AG04449 (cell line): ENCODE data around the gene SEC14L1.

Source experiments
- CTCF ChIA-PET: fragments of 350-600 bp; formaldehyde crosslinking; extraction: SDS; loops from one replicate; lab custom pipeline; 2021; ENCODE audit warnings: antibody characterized with exemption; lab: Yijun Ruan, JAX
- POLR2A ChIA-PET: fragments of 400-600, 350-600 bp; formaldehyde crosslinking; extraction: SDS; loops from one replicate; lab custom pipeline; 2020; ENCODE audit warnings: antibody characterized with exemption, inconsistent platforms; lab: Yijun Ruan, JAX
- DNase-seq: peaks from one replicate; pipeline ENCODE4 v3.0.0-alpha.2; 2010; ENCODE audit warnings: low read depth, low spot score
- H3K4me3 ChIP-seq: 2 replicates; pipeline ENCODE4 v1.5.1; 2011; ENCODE audit warnings: low read depth, mild to moderate bottlenecking, control low read depth, low read length
- CTCF ChIP-seq: IDR thresholded peaks from one replicate; pipeline ENCODE4 v1.5.1; 2011; ENCODE audit warnings: mild to moderate bottlenecking, moderate library complexity, low read length, control low read depth, inconsistent platforms; ENCODE audit not compliant: insufficient read depth; ENCODE audit errors: missing control alignments

Gene SEC14L1

GRCh38 chr17:77212081-77212832 lies 71.5 kb downstream of the SEC14L1 start:
- CTCF ChIA-PET: interaction anchor here (0.9 to 2.1 kb wide), 6 partner anchors 10 to 124 kb away, joined by 3 to 8 read pairs (median 3); no protein-coding TSS in a partner anchor
- H3K4me3 ChIP-seq: no peak overlapping the region
- POLR2A ChIA-PET: interaction anchor here (0.5 kb wide), 1 partner anchor 80 kb away, joined by 8 read pairs; no protein-coding TSS in a partner anchor
- no peak for TF ChIP-seq CTCF
- DNase-seq: no peak

GRCh38 chr17:77212833-77213777 lies 72.3 kb downstream of the SEC14L1 start:
- TF ChIP-seq CTCF: no peak
- ChIA-PET POLR2A (no interaction called here), CTCF (interaction anchor here (0.9 to 2.1 kb wide), 7 partner anchors 10 to 128 kb away, joined by 3 to 8 read pairs (median 3); no protein-coding TSS in a partner anchor)
- no peak for DNase-seq
- no peak overlapping the region for H3K4me3 ChIP-seq

GRCh38 chr17:77213778-77214132 lies 73.0 kb downstream of the SEC14L1 start:
- no peak overlapping the region for H3K4me3 ChIP-seq
- ChIA-PET POLR2A (no interaction called here), CTCF (interaction anchor here (1.1 to 1.3 kb wide), 2 partner anchors 9 to 128 kb away, joined by 3 to 4 read pairs; no protein-coding TSS in a partner anchor)
- TF ChIP-seq CTCF: no peak
- no peak for DNase-seq

DNA sequence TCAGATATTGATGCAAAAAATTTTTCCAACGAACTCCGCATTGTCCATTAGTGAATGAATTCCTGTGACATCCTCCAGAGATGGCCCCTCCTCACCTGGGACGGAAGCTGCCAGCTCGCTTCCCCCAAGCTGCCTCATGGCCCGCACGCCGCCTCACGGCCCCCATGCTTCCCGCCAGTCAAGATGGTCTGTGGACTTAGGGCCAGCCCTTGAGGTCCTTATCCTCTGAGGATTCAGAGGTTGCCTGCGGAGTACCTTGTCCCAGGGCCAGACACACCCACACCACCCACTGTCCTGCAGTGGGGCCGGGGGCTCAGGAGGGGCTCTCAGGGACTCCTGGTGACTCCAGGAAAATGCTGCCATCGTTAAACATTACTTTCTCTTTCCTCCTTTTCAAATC lies 73.6 kb downstream of the SEC14L1 start:
- POLR2A ChIA-PET: no interaction called here
- no peak for DNase-seq
- no peak overlapping the region for H3K4me3 ChIP-seq
- no peak for TF ChIP-seq CTCF
- CTCF ChIA-PET: interaction anchor here (1.3 to 1.4 kb wide), 3 partner anchors 9 to 126 kb away, joined by 3 to 5 read pairs (median 4); no protein-coding TSS in a partner anchor

GRCh38 chr17:77214743-77215142 lies 74.0 kb downstream of the SEC14L1 start:
- no peak overlapping the region for H3K4me3 ChIP-seq
- DNase-seq: no peak
- ChIA-PET POLR2A (no interaction called here), CTCF (interaction anchor here (0.7 to 1.4 kb wide), 5 partner anchors 13 to 128 kb away, joined by 3 to 5 read pairs (median 4); no protein-coding TSS in a partner anchor)
- TF ChIP-seq CTCF: peak; percentile 67

- H3K4me3 ChIP-seq: no peak overlapping the region
- no peak for DNase-seq
- ChIA-PET POLR2A (no interaction called here), CTCF (interaction anchor here (0.7 to 1.4 kb wide), 5 partner anchors 13 to 129 kb away, joined by 3 to 5 read pairs (median 4); no protein-coding TSS in a partner anchor)
- no peak for TF ChIP-seq CTCF
Observed at GRCh38 chr17:77215281-77215680, 74.5 kb downstream of the SEC14L1 start.
